Kidney tubule cell (primary cell): ENCODE data around the gene UROC1.

Source experiments
- DNase-seq: peaks from one replicate; pipeline ENCODE4 v3.0.0-alpha.2; 2018; ENCODE audit warnings: low spot score

The UROC1 gene

GRCh38 chr3:126478581-126479310, 38.8 kb downstream of the UROC1 start:
- no peak for DNase-seq

- no peak for DNase-seq
Observed at GRCh38 chr3:126477061-126477380, 40.6 kb downstream of the UROC1 start.

GRCh38 chr3:126476166-126477060, 41.2 kb downstream of the UROC1 start:
- DNase-seq = peak; percentile 72

- DNase-seq = peak; percentile 96
Observed at GRCh38 chr3:126475413-126476114, 42.0 kb downstream of the UROC1 start, which contains the start of gene ZXDC. TSS of gene ZXDC (minus strand) at chr3:126475891. CDS start at chr3:126475865, 26 bp downstream.

- DNase-seq = peak; percentile 59
Observed at GRCh38 chr3:126474498-126475412, 42.8 kb downstream of the UROC1 start.

GRCh38 chr3:126473292-126474168, 44.0 kb downstream of the UROC1 start:
- DNase-seq = peak; percentile 66

- peak; percentile 88 for DNase-seq
Observed at GRCh38 chr3:126472277-126473006, 45.1 kb downstream of the UROC1 start.

- no peak for DNase-seq
Observed at GRCh38 chr3:126469479-126469878, 48.1 kb downstream of the UROC1 start.

- DNase-seq = no peak
Observed at GRCh38 chr3:126468028-126468891, 49.3 kb downstream of the UROC1 start.

GRCh38 chr3:126467611-126467955, 50.0 kb downstream of the UROC1 start:
- no peak for DNase-seq

- no peak for DNase-seq
Observed at GRCh38 chr3:126466886-126467610, 50.5 kb downstream of the UROC1 start.

- no peak for DNase-seq
Observed at GRCh38 chr3:126465928-126466544, 51.5 kb downstream of the UROC1 start.

- no peak for DNase-seq
Observed at GRCh38 chr3:126464997-126465396, 52.6 kb downstream of the UROC1 start.

GRCh38 chr3:126464494-126464893, 53.1 kb downstream of the UROC1 start:
- DNase-seq = no peak

- no peak for DNase-seq
Observed at GRCh38 chr3:126464093-126464492, 53.5 kb downstream of the UROC1 start.

GRCh38 chr3:126463521-126463920, 54.1 kb downstream of the UROC1 start:
- DNase-seq = no peak

GRCh38 chr3:126461450-126462070, 56.0 kb downstream of the UROC1 start:
- DNase-seq = no peak
